ENCODE results near the gene PGM1.
"Not testable (repeated sequence)": the region's sequence is repeated elsewhere in the genome, so short reads cannot be mapped to it uniquely, and the experiment has no call there.

PGM1 gene

DNA sequence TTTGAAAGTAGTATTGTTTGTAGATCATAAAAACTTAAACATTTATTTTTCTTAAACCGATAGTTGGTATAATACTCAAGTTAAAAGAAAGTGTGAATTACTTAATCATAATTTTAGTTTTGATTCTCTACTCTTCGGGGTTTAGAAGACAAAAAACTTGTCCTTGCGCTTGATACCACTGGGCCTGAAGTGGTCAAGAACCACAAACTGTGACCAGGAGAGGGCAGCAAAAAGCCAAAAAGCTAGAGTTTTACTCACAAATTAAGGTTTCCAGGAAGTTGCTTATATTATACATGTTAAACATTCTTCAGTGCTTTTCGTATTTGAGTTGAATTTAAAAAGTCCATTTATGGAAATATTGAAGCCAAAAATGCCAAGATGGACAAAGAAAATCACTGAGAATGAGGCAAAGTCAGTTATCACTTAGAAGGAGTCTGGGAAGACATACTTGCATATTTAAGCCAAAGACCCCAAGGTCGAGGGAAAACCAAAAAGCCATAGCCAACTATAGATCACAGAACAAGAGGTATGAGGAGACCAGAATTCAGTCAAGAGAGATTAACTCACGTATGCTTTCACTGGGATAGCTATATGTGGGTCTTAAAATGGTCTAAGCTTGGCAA is 35.7 kb upstream of the PGM1 start:
- Mint-ChIP-seq H3K27ac (no peak overlapping the region), H3K27me3 (ENCODE audit: low read depth) (no peaks in the 10 kb centered on the region), H3K9me3 (no peaks in the 10 kb centered on the region), H3K36me3 (ENCODE audit: low read depth) (peaks cover 16% of the 10 kb centered on the region), H3K4me1 (no peaks in the 10 kb centered on the region), H3K4me3 (no peak overlapping the region)
- TF ChIP-seq, protein P1, sequence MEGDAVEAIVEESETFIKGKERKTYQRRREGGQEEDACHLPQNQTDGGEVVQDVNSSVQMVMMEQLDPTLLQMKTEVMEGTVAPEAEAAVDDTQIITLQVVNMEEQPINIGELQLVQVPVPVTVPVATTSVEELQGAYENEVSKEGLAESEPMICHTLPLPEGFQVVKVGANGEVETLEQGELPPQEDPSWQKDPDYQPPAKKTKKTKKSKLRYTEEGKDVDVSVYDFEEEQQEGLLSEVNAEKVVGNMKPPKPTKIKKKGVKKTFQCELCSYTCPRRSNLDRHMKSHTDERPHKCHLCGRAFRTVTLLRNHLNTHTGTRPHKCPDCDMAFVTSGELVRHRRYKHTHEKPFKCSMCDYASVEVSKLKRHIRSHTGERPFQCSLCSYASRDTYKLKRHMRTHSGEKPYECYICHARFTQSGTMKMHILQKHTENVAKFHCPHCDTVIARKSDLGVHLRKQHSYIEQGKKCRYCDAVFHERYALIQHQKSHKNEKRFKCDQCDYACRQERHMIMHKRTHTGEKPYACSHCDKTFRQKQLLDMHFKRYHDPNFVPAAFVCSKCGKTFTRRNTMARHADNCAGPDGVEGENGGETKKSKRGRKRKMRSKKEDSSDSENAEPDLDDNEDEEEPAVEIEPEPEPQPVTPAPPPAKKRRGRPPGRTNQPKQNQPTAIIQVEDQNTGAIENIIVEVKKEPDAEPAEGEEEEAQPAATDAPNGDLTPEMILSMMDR (IDR thresholded peaks at IDR 0.05; ENCODE audit: unreplicated experiment in 3 of 3), result peak; percentile 49 to 54 (median 54)

DNA sequence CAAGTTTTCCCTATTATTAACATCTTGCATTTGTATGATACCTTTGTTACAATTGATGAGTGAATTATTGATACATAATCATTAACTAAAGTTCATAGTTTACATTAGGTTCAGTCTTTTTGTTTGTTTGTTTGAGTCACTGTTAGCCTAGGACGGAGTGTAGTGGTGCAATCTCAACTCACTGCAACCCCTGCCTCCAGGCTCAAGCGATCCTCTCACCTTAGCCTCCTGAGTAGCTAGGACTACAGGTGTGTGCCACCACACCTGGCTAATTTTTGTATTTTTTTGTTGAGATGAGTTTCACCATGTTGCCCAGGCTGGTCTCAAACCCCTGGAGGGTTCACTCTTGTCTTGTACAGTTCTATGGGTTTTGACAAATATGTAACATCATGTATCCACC is 33.9 kb upstream of the PGM1 start:
- peaks cover 27% of the 10 kb centered on the region for H3K36me3 Mint-ChIP-seq (ENCODE audit: low read depth)

DNA sequence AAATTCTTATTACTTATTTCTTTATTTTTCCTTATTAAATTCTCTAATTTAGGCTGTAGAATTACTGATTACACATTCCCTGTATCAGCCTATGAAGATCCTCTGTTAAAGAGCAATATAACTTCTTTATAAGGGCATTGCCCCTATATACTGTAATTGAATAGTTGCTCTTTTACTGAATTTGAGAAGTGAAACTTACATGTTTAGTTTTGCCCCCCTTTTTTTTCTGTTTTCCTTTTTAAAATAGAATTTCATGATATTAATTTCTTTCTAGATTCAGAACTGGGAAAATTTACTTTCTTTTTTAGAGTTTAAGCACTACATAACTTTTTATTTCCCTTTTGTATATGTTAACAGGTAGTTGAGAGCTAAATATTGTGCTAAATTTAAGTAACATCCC is 29.5 kb upstream of the PGM1 start:
- TF ChIP-seq, protein P1 (IDR thresholded peaks at IDR 0.05; ENCODE audit: unreplicated experiment in 3 of 3), result no peak
- Mint-ChIP-seq H3K36me3 (ENCODE audit: low read depth) (peaks cover 39% of the 10 kb centered on the region), H3K9me3 (no peaks in the 10 kb centered on the region), H3K4me1 (no peaks in the 10 kb centered on the region), H3K27me3 (ENCODE audit: low read depth) (no peaks in the 10 kb centered on the region), H3K27ac (no peak overlapping the region), H3K4me3 (no peak overlapping the region)

More for the DNA sequence above, 33.9 kb upstream of the PGM1 start:
- no peak overlapping the region for H3K27ac Mint-ChIP-seq
- H3K4me3 Mint-ChIP-seq, result no peak overlapping the region
- no peaks in the 10 kb centered on the region for H3K4me1 Mint-ChIP-seq
- H3K27me3 Mint-ChIP-seq (ENCODE audit: low read depth), result no peaks in the 10 kb centered on the region
- no peaks in the 10 kb centered on the region for H3K9me3 Mint-ChIP-seq
- TF ChIP-seq, protein P1 (IDR thresholded peaks at IDR 0.05; ENCODE audit: unreplicated experiment in 3 of 3), result no peak

DNA sequence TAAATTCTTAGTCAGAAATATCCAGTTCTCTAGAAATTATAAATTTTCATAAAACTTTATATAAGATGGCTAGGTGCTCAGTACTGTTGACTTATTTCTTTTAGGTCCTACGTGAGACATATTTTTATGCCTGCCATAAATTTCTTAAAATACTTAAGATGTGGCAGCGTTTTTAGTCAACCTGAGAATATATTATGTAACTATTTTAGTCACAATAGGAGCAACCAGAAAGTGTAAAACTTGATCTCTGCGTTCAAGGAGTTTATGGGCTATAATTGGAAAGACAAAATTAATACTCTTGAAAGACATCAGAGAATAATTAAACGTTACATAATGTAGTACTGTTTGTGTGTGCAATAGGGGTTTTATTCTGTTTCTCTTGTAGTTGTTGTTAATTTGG is 24.1 kb upstream of the PGM1 start:
- Mint-ChIP-seq H3K27ac (no peak overlapping the region), H3K36me3 (ENCODE audit: low read depth) (peaks cover 26% of the 10 kb centered on the region), H3K9me3 (no peaks in the 10 kb centered on the region), H3K4me3 (no peak overlapping the region), H3K4me1 (no peaks in the 10 kb centered on the region), H3K27me3 (ENCODE audit: low read depth) (no peaks in the 10 kb centered on the region)
- TF ChIP-seq, protein P1 (IDR thresholded peaks at IDR 0.05; ENCODE audit: unreplicated experiment in 3 of 3), result no peak

DNA sequence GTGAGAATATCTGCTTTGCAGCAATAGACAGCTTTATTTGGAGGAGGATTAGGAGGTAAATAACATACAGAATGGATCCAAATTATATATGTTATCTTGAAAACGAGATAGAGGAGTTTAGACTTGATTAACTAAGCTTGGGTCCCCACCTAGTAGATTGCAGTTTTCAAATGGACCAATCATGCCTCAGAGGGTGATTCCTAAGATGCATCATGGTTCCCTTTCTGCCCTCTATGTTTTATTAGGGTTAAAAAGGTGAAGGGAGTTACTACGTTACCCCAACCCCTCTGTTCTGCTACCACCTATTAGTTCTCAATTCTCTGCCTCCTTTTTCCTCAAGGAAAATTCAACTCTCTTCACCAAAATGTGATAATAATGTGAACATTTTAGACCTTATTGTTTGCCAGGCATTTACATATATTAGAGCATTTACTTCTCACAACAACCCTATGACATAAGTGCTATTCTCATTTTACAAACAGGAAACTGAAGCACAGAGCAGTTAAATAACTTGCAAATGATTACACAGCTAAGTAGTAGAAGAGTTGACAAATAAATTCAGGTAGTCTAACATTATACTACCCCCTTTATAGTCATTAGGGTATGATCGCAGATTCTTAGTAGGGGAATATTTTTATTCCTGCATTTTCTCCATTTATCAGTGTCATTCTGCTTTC is 23.4 kb upstream of the PGM1 start:
- TF ChIP-seq, protein P1 (IDR thresholded peaks at IDR 0.05; ENCODE audit: unreplicated experiment in 3 of 3), result no peak
- no peaks in the 10 kb centered on the region for H3K4me1 Mint-ChIP-seq
- H3K9me3 Mint-ChIP-seq, result no peaks in the 10 kb centered on the region
- H3K27me3 Mint-ChIP-seq (ENCODE audit: low read depth), result no peaks in the 10 kb centered on the region
- peaks cover 19% of the 10 kb centered on the region for H3K36me3 Mint-ChIP-seq (ENCODE audit: low read depth)
- no peak overlapping the region for H3K4me3 Mint-ChIP-seq
- H3K27ac Mint-ChIP-seq, result no peak overlapping the region

- not testable (repeated sequence) for H3K4me1 Mint-ChIP-seq; H3K36me3 Mint-ChIP-seq (ENCODE audit: low read depth); H3K9me3 Mint-ChIP-seq; H3K4me3 Mint-ChIP-seq; H3K27ac Mint-ChIP-seq; H3K27me3 Mint-ChIP-seq (ENCODE audit: low read depth)
Observed at GRCh38 chr1:63572686-63573085, 20.5 kb upstream of the PGM1 start.

- H3K36me3 Mint-ChIP-seq (ENCODE audit: low read depth); H3K4me3 Mint-ChIP-seq; H3K27ac Mint-ChIP-seq; H3K27me3 Mint-ChIP-seq (ENCODE audit: low read depth); H3K4me1 Mint-ChIP-seq; H3K9me3 Mint-ChIP-seq: not testable (repeated sequence)
Observed at GRCh38 chr1:63574203-63574796, 18.9 kb upstream of the PGM1 start.
